ENCODE measurements around the gene MVD.

Gene MVD

GRCh38 chr16:88694221-88695087 is 31.6 kb upstream of the MVD start:
- no peaks in the 10 kb centered on the region for H3K9me3 ChIP-seq (ENCODE audit: control insufficient read depth, insufficient read depth, low read length)
- peaks cover 15% of the 10 kb centered on the region for H3K36me3 ChIP-seq (ENCODE audit: control insufficient read depth, insufficient read depth, low read length)
- H3K27me3 ChIP-seq (ENCODE audit: control insufficient read depth, insufficient read depth, low read length): no peaks in the 10 kb centered on the region
- H3K4me1 ChIP-seq (ENCODE audit: control insufficient read depth, insufficient read depth, low read length): no peaks in the 10 kb centered on the region
- H3K4me3 ChIP-seq (ENCODE audit: low read depth, low read length): no peak overlapping the region
- no peak overlapping the region for H3K9ac ChIP-seq (ENCODE audit: low read depth, low read length)

DNA sequence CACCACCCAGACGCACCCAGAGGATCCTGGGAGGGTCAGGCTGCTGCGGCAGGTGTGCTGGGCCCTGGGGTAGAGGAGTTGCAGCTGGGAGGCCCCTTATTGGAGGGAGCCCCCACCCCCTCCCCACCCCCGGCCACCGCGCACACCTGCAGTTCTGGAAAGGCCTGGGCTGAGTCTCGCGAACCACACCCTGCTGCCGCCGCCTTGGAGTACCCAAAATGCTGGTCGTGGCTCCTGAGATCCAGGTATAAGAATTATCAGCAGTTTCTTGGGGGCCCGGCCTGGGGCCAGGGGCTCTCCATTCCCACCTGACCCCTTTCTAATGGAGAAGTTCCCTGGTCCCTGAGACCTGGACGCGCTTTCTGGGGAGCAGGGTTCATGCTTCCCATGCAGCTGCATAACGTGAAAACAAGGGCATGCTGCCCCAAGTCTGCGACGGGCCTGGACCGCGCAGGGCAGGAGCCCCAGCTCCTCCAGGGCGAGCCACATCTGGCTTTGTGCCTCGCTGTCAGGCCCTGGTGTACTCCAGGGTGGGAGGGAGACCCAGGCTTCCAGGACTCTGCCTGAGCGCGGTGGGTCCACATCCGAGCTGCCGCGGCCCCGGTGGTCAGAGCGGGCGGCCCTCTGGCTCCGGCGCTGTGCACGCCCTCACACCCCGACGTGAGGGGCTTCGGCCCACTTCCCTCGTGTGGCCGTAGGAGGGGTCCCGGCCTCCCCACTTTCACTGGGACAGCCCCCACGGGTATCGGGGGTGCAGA is 30.7 kb upstream of the MVD start:
- Histone ChIP-seq H3K9me3 (ENCODE audit: control insufficient read depth, insufficient read depth, low read length) (no peaks in the 10 kb centered on the region), H3K4me1 (ENCODE audit: control insufficient read depth, insufficient read depth, low read length) (peaks cover 2% of the 10 kb centered on the region), H3K36me3 (ENCODE audit: control insufficient read depth, insufficient read depth, low read length) (peaks cover 13% of the 10 kb centered on the region), H3K4me3 (ENCODE audit: low read depth, low read length) (no peak overlapping the region), H3K9ac (ENCODE audit: low read depth, low read length) (no peak overlapping the region), H3K27me3 (ENCODE audit: control insufficient read depth, insufficient read depth, low read length) (peaks cover 2% of the 10 kb centered on the region)

DNA sequence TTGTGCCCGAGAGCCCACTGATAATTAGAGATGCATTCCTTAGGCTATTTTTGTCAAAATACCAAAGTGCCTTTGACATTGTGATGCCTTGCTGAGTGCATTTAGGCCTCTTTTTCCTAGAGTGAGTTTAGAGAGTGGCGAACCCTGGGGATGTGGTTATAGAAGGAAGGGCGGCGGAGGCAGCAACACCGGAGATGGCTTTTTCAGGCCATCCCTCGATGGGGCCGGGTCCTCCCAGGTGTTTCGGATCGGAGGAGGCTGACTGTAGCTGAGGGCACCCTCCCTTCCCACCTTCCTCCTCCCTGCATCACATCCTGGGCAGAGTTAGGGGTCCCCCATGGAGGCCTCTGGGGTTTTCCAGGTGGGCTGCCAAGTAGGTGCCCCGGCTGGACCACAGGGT is 30.0 kb upstream of the MVD start:
- Histone ChIP-seq H3K9me3 (ENCODE audit: control insufficient read depth, insufficient read depth, low read length) (no peaks in the 10 kb centered on the region), H3K36me3 (ENCODE audit: control insufficient read depth, insufficient read depth, low read length) (peaks cover 11% of the 10 kb centered on the region), H3K9ac (ENCODE audit: low read depth, low read length) (no peak overlapping the region), H3K4me3 (ENCODE audit: low read depth, low read length) (no peak overlapping the region), H3K27me3 (ENCODE audit: control insufficient read depth, insufficient read depth, low read length) (peaks cover 2% of the 10 kb centered on the region), H3K4me1 (ENCODE audit: control insufficient read depth, insufficient read depth, low read length) (peaks cover 2% of the 10 kb centered on the region)

DNA sequence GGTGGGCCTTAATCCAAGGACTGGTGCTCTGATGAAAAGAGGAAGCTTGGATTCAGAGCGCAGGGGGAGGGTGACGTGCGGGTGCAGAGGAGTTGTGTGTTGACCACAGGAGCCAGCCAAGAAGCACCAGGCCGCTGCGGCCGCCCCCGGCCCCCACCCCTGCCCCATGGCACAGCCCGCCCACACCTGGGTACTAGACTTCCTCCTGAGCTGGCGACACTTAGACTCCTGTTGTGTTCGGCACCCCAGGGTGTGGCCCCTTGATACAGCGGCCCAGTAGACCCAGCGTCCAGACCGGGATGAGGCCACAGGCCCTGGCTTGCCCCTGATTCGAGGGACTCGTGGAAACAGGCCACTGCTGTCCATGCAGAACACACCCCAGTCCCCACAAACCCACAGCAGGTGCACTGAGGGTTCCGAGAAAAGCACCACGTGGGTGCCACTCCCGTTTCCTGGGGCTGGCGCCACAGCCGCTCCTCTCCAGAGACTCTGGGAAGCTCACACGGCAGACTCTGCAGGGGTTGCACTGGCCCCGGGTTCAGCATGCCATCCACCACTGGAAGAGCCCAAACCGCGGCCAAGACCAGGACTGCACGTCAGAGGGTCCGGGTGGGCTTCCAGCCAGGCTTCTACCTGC is 29.2 kb upstream of the MVD start:
- H3K4me1 ChIP-seq (ENCODE audit: control insufficient read depth, insufficient read depth, low read length): peaks cover 2% of the 10 kb centered on the region
- H3K9me3 ChIP-seq (ENCODE audit: control insufficient read depth, insufficient read depth, low read length): no peaks in the 10 kb centered on the region
- peaks cover 4% of the 10 kb centered on the region for H3K36me3 ChIP-seq (ENCODE audit: control insufficient read depth, insufficient read depth, low read length)
- H3K27me3 ChIP-seq (ENCODE audit: control insufficient read depth, insufficient read depth, low read length): peaks cover 6% of the 10 kb centered on the region
- no peak overlapping the region for H3K9ac ChIP-seq (ENCODE audit: low read depth, low read length)
- no peak overlapping the region for H3K4me3 ChIP-seq (ENCODE audit: low read depth, low read length)

DNA sequence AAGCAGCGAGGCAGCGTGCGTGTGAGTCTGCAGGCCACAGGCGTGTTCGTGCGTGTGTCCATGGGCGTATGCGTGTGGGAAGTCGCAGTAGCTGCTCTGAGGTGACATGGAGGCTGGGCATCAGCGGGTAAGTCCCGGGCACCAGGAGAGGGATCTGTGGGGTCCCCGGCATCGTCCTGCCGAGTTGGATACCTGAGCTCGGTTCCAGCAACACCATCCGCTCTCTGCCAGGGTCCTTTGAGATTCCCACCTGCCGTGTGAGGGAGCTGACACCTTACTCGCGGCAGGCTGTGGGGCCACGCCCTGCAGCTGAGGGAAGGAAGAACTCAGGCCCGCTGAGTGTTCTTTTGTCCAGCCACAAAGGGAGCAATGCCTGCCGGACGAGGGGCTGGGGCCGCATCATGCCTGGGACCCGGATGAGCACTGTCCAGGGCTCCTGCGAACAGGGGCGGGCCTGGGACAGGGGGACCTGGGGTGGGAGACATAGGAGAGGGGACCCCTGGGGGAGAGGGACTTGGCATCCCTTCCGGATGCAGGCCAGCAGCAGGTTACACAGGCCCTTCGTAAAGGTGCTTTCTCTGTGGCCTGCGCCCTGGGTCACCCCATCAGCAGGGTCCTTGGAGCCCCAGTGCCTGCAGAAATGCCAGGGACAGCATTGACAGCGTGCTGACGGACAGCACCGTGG is 28.4 kb upstream of the MVD start:
- H3K27me3 ChIP-seq (ENCODE audit: control insufficient read depth, insufficient read depth, low read length): peaks cover 12% of the 10 kb centered on the region

GRCh38 chr16:88690341-88691128 is 27.6 kb upstream of the MVD start:
- H3K4me3 ChIP-seq (ENCODE audit: low read depth, low read length): no peak overlapping the region
- no peaks in the 10 kb centered on the region for H3K36me3 ChIP-seq (ENCODE audit: control insufficient read depth, insufficient read depth, low read length)
- H3K9me3 ChIP-seq (ENCODE audit: control insufficient read depth, insufficient read depth, low read length): no peaks in the 10 kb centered on the region
- H3K27me3 ChIP-seq (ENCODE audit: control insufficient read depth, insufficient read depth, low read length): peaks cover 12% of the 10 kb centered on the region
- H3K9ac ChIP-seq (ENCODE audit: low read depth, low read length): no peak overlapping the region
- peaks cover 5% of the 10 kb centered on the region for H3K4me1 ChIP-seq (ENCODE audit: control insufficient read depth, insufficient read depth, low read length)

More for the DNA sequence above, 28.4 kb upstream of the MVD start:
- H3K4me3 ChIP-seq (ENCODE audit: low read depth, low read length): no peak overlapping the region
- H3K9me3 ChIP-seq (ENCODE audit: control insufficient read depth, insufficient read depth, low read length): no peaks in the 10 kb centered on the region
- H3K36me3 ChIP-seq (ENCODE audit: control insufficient read depth, insufficient read depth, low read length): peaks cover 3% of the 10 kb centered on the region
- H3K9ac ChIP-seq (ENCODE audit: low read depth, low read length): no peak overlapping the region
- peaks cover 5% of the 10 kb centered on the region for H3K4me1 ChIP-seq (ENCODE audit: control insufficient read depth, insufficient read depth, low read length)

DNA sequence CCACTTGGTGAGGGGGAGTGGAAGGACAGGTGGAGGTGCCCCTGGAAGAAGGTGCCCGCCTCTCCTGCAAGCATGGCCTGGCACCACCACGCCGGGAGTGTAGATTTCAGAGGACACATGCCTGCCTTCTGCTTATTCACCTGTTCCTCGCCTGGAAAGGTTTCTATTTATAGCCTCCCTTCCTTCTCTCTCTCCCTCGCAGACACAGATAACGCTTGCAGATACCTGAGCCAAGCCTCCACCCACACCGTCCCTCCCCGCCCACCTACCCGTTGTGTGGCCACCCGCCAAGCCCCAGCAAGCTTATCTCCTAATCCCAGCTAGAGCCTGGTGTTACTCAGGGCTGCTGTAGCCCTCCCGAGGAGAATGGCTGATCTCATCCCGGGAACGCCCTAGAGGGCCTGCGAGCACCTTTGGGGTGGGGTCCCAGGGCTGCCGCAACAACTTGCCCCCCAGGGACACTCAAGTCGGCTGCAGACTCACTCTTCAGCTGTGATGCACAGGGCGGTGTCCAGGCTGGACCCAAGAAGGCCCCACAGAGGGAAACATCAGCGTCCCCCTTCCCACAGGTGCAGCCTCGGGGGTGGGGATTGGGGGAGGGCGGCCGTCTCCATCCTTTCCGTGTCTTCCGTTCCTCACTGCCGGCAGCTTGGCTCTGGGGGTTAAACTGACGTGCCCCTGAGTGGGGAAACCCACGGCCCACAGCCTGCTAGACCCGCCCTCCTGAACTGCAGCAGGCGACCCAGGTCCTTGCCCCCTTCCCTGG is 25.3 kb upstream of the MVD start:
- Histone ChIP-seq H3K36me3 (ENCODE audit: control insufficient read depth, insufficient read depth, low read length) (no peaks in the 10 kb centered on the region), H3K4me1 (ENCODE audit: control insufficient read depth, insufficient read depth, low read length) (peaks cover 5% of the 10 kb centered on the region), H3K9ac (ENCODE audit: low read depth, low read length) (no peak overlapping the region), H3K9me3 (ENCODE audit: control insufficient read depth, insufficient read depth, low read length) (no peaks in the 10 kb centered on the region), H3K27me3 (ENCODE audit: control insufficient read depth, insufficient read depth, low read length) (peaks cover 12% of the 10 kb centered on the region), H3K4me3 (ENCODE audit: low read depth, low read length) (no peak overlapping the region)

- H3K27me3 ChIP-seq (ENCODE audit: control insufficient read depth, insufficient read depth, low read length): peaks cover 12% of the 10 kb centered on the region
- H3K36me3 ChIP-seq (ENCODE audit: control insufficient read depth, insufficient read depth, low read length): no peaks in the 10 kb centered on the region
Observed at GRCh38 chr16:88687676-88688012, 24.8 kb upstream of the MVD start.

DNA sequence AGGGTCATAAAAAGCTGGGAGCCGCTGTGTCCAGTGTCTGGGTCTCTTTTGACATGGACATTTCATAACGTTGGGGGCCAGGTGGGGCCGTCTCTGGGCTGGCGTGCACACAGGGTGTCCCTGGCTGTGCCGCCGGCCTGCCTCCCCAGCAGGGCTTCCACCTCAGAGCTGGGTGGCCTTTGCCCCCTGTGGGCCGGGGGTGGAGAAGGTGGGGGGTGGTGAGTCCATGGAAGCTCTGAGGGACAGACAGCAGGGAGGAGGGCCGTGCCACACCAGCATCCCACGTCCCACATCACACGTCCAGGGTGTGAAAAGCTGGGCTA is 24.3 kb upstream of the MVD start:
- Histone ChIP-seq H3K36me3 (ENCODE audit: control insufficient read depth, insufficient read depth, low read length) (no peaks in the 10 kb centered on the region), H3K9ac (ENCODE audit: low read depth, low read length) (no peak overlapping the region), H3K4me1 (ENCODE audit: control insufficient read depth, insufficient read depth, low read length) (peaks cover 5% of the 10 kb centered on the region), H3K4me3 (ENCODE audit: low read depth, low read length) (no peak overlapping the region), H3K27me3 (ENCODE audit: control insufficient read depth, insufficient read depth, low read length) (peaks cover 12% of the 10 kb centered on the region), H3K9me3 (ENCODE audit: control insufficient read depth, insufficient read depth, low read length) (no peaks in the 10 kb centered on the region)

More at GRCh38 chr16:88687676-88688012, 24.8 kb upstream of the MVD start:
- no peak overlapping the region for H3K4me3 ChIP-seq (ENCODE audit: low read depth, low read length)
- peaks cover 5% of the 10 kb centered on the region for H3K4me1 ChIP-seq (ENCODE audit: control insufficient read depth, insufficient read depth, low read length)
- H3K9me3 ChIP-seq (ENCODE audit: control insufficient read depth, insufficient read depth, low read length): no peaks in the 10 kb centered on the region
- no peak overlapping the region for H3K9ac ChIP-seq (ENCODE audit: low read depth, low read length)

DNA sequence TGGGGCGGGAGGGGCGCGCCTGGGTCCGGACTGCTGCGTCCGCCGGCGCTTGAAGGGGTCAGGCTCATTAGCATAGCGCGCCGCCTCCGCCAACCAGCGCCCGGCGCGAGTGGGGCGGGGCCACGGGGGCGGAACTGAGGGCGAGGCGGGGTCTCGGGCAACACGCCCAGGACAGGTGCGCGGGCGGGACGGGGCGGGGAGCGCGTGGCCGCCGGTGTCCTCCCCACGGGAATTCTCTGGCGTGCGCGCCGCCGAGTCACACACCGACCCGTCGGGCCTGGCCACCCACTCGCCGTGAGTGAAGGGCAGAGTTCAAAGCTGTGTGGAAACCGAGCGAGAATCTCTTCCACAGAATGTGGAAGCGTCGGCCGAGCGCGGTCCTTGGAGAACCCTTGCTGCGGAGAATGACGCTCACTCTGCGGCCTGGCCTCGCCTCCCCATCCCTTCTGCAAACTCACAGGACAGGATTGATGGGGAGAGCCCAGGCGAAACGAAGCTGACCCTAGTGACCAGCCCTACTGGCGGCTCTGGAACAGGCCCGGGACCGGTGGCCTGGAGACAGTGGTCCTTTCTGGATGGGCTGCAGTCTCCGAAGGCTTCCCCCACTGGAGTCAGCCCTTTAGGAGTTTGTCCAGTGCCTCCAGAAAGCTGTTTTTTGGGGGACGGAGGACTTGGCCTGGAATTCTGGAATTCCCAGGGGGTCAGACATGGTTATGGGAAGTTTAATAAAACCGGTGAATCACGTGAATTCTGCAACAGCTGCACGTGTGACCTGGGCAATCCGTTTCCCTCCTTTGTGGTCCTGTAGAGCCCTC is 23.8 kb upstream of the MVD start, which contains the start of gene SNAI3:
Gene SNAI3 (minus strand): TSS at position 69 of the 815 bp plus-strand sequence. CDS start 101 bp downstream, outside the sequence.
- H3K36me3 ChIP-seq (ENCODE audit: control insufficient read depth, insufficient read depth, low read length): no peaks in the 10 kb centered on the region
- H3K9me3 ChIP-seq (ENCODE audit: control insufficient read depth, insufficient read depth, low read length): no peaks in the 10 kb centered on the region
- peaks cover 5% of the 10 kb centered on the region for H3K4me1 ChIP-seq (ENCODE audit: control insufficient read depth, insufficient read depth, low read length)
- H3K27me3 ChIP-seq (ENCODE audit: control insufficient read depth, insufficient read depth, low read length): peaks cover 12% of the 10 kb centered on the region
- H3K4me3 ChIP-seq (ENCODE audit: low read depth, low read length): peak within 1 kb of the TSS; percentile 67
- H3K9ac ChIP-seq (ENCODE audit: low read depth, low read length): peak within 1 kb of the TSS; percentile 65
